Epidermal melanocyte (primary cell): Measurements from ENCODE around the gene BANP.
A peak's percentile ranks its signal among the peaks of the same experiment; 100 is the strongest.
"Not testable (repeated sequence)": the region's sequence is repeated elsewhere in the genome, so short reads cannot be mapped to it uniquely, and the experiment has no call there.

Experiments used
- DNase-seq: peaks from one replicate; pipeline ENCODE4 v3.0.0; 2011; ENCODE audit warnings: low spot score; ENCODE audit not compliant: insufficient read length

Gene BANP

GRCh38 chr16:87965417-87965816 lies 14.2 kb downstream of the BANP start:
- no peak for DNase-seq

- DNase-seq: peak; percentile 61
Observed at GRCh38 chr16:87966064-87966645, 14.9 kb downstream of the BANP start.

- no peak for DNase-seq
Observed at GRCh38 chr16:87966685-87967185, 15.5 kb downstream of the BANP start.

GRCh38 chr16:87968541-87968940 lies 17.3 kb downstream of the BANP start:
- no peak for DNase-seq

GRCh38 chr16:87970186-87970585 lies 19.0 kb downstream of the BANP start:
- DNase-seq: no peak

- DNase-seq: no peak
Observed at GRCh38 chr16:87971933-87972332, 20.7 kb downstream of the BANP start.

GRCh38 chr16:87973717-87974116 lies 22.5 kb downstream of the BANP start:
- DNase-seq: no peak

GRCh38 chr16:87974178-87974577 lies 22.9 kb downstream of the BANP start:
- DNase-seq: no peak

GRCh38 chr16:87976665-87977064 lies 25.4 kb downstream of the BANP start:
- no peak for DNase-seq

GRCh38 chr16:87978127-87978526 lies 26.9 kb downstream of the BANP start:
- DNase-seq: no peak

- DNase-seq: no peak
Observed at GRCh38 chr16:87979352-87979751, 28.1 kb downstream of the BANP start.

- not testable (repeated sequence) for DNase-seq
Observed at GRCh38 chr16:87979911-87980630, 28.8 kb downstream of the BANP start.

GRCh38 chr16:87981376-87981775 lies 30.1 kb downstream of the BANP start:
- DNase-seq: not testable (repeated sequence)

- DNase-seq: no peak
Observed at GRCh38 chr16:87982581-87983041, 31.4 kb downstream of the BANP start.

GRCh38 chr16:87983072-87983736 lies 32.0 kb downstream of the BANP start:
- not testable (repeated sequence) for DNase-seq

GRCh38 chr16:87983737-87984097 lies 32.5 kb downstream of the BANP start:
- DNase-seq: not testable (repeated sequence)

- DNase-seq: not testable (repeated sequence)
Observed at GRCh38 chr16:87984180-87984579, 32.9 kb downstream of the BANP start.

GRCh38 chr16:87984632-87985267 lies 33.5 kb downstream of the BANP start:
- no peak for DNase-seq

- DNase-seq: not testable (repeated sequence)
Observed at GRCh38 chr16:87985493-87985892, 34.3 kb downstream of the BANP start.

- not testable (repeated sequence) for DNase-seq
Observed at GRCh38 chr16:87986361-87986849, 35.2 kb downstream of the BANP start.

- DNase-seq: not testable (repeated sequence)
Observed at GRCh38 chr16:87988596-87988995, 37.4 kb downstream of the BANP start.

- DNase-seq: not testable (repeated sequence)
Observed at GRCh38 chr16:87990254-87990653, 39.0 kb downstream of the BANP start.
